ENCODE results near the gene AACS.

AACS gene

DNA sequence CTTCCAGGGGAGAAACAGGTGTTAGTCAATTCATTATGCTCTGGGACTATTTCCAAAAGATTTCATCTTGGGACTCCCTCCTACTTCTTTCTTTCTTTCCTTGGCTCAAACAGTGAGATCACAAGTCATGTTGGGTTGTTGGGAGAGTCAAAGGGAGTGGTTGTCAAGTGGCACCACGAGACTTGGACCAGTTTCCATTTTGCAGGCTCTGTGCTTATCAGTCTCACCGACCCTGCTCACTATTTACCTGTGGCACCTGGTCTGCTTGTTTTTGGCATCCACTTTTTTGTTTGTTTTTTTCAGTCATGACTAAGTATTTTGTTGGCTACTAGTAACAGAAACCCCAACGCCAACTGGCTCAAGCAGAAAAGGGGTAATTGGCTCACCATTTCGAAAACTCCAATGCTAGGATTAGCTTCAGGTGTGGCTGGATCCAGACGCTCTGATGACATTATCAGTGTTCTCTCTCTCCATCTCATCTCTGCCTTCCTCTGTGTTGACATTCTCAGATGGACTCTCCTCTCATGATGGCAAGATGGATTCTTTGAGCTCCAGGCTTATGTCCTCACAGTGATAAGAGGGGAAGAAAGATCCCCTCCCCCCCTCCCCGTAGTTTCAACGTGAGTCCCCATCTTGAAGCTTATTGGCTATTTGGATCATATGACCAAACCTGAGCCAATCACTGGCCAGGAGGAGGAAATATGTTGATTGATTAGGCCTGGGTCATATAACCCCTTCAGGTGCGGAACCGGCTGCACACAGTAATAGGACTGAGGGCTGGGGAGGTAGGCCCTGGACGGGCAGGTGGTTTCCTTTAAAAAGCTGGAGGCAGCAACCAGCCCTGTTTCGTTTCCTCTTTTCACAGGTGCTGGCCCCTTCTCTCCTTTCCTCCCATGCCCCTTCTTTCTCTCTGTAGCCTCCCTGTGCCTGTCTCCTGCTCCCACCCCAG lies 84.2 kb downstream of the AACS start:
- Histone ChIP-seq H3K4me1 (ENCODE audit: control insufficient read depth, insufficient read depth, low read length) (no peaks in the 10 kb centered on the region), H3K27ac (ENCODE audit: extremely low read depth, low read depth, low read length) (no peak overlapping the region), H3K4me3 (ENCODE audit: low read depth, low read length) (no peak overlapping the region), H3K9me3 (ENCODE audit: control insufficient read depth, insufficient read depth, low read depth, low read length) (no peaks in the 10 kb centered on the region), H3K36me3 (ENCODE audit: control insufficient read depth in 2 of 2, insufficient read depth in 1 of 2, low read length in 2 of 2) (no peaks in the 10 kb centered on the region)
- no peak for TF ChIP-seq ZBTB21 (tag by site-specific recombination; IDR thresholded peaks at IDR 0.05)
- TF ChIP-seq ZNF292 (tag by site-specific recombination; IDR thresholded peaks at IDR 0.05; ENCODE audit: borderline replicate concordance, low read depth), result no peak
- no peak for TF ChIP-seq ZNF175 (tag by site-specific recombination; IDR thresholded peaks at IDR 0.05)
- TF ChIP-seq SCRT1 (tag by site-specific recombination; IDR thresholded peaks at IDR 0.05; ENCODE audit: borderline replicate concordance), result no peak
- no peak for TF ChIP-seq ZNF610 (tag by site-specific recombination; IDR thresholded peaks at IDR 0.05; ENCODE audit: borderline replicate concordance)
- no peak for TF ChIP-seq ZNF157 (tag by site-specific recombination; IDR thresholded peaks at IDR 0.05)
- no peak for TF ChIP-seq ZNF155 (tag by site-specific recombination; IDR thresholded peaks at IDR 0.05)
- TF ChIP-seq, protein P1, sequence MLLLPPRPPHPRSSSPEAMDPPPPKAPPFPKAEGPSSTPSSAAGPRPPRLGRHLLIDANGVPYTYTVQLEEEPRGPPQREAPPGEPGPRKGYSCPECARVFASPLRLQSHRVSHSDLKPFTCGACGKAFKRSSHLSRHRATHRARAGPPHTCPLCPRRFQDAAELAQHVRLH (tag by site-specific recombination; IDR thresholded peaks at IDR 0.05), result no peak
- TF ChIP-seq SCRT2 (tag by site-specific recombination; IDR thresholded peaks at IDR 0.05), result no peak
- TF ChIP-seq ZFP37 (tag by site-specific recombination; IDR thresholded peaks at IDR 0.05), result no peak
- TF ChIP-seq ZNF335 (tag by site-specific recombination; conservative IDR thresholded peaks at IDR 0.05), result no peak
- TF ChIP-seq ZNF549 (tag by site-specific recombination; IDR thresholded peaks at IDR 0.05), result no peak
- TF ChIP-seq, protein P2, sequence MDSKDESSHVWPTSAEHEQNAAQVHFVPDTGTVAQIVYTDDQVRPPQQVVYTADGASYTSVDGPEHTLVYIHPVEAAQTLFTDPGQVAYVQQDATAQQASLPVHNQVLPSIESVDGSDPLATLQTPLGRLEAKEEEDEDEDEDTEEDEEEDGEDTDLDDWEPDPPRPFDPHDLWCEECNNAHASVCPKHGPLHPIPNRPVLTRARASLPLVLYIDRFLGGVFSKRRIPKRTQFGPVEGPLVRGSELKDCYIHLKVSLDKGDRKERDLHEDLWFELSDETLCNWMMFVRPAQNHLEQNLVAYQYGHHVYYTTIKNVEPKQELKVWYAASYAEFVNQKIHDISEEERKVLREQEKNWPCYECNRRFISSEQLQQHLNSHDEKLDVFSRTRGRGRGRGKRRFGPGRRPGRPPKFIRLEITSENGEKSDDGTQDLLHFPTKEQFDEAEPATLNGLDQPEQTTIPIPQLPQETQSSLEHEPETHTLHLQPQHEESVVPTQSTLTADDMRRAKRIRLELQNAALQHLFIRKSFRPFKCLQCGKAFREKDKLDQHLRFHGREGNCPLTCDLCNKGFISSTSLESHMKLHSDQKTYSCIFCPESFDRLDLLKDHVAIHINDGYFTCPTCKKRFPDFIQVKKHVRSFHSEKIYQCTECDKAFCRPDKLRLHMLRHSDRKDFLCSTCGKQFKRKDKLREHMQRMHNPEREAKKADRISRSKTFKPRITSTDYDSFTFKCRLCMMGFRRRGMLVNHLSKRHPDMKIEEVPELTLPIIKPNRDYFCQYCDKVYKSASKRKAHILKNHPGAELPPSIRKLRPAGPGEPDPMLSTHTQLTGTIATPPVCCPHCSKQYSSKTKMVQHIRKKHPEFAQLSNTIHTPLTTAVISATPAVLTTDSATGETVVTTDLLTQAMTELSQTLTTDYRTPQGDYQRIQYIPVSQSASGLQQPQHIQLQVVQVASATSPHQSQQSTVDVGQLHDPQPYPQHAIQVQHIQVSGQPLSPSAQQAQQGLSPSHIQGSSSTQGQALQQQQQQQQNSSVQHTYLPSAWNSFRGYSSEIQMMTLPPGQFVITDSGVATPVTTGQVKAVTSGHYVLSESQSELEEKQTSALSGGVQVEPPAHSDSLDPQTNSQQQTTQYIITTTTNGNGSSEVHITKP (tag by site-specific recombination; IDR thresholded peaks at IDR 0.05), result no peak
- no peak for TF ChIP-seq ZSCAN16 (tag by site-specific recombination; IDR thresholded peaks at IDR 0.05)
- no peak for TF ChIP-seq YY2 (tag by site-specific recombination; IDR thresholded peaks at IDR 0.05)
- no peak for TF ChIP-seq ZNF473 (tag by site-specific recombination; IDR thresholded peaks at IDR 0.05)
- no peak for TF ChIP-seq ZNF302 (tag by site-specific recombination; IDR thresholded peaks at IDR 0.05; ENCODE audit: low read depth)
- no peak for TF ChIP-seq ZNF37A (tag by site-specific recombination; IDR thresholded peaks at IDR 0.05)
- no peak for TF ChIP-seq ZNF121 (tag by site-specific recombination; IDR thresholded peaks at IDR 0.05)
- POLR2A ChIA-PET, result interaction anchor here (0.7 kb wide), 1 partner anchor 155 kb away, joined by 4 read pairs; no protein-coding TSS in a partner anchor
- CTCF ChIA-PET, result no interaction called here

DNA sequence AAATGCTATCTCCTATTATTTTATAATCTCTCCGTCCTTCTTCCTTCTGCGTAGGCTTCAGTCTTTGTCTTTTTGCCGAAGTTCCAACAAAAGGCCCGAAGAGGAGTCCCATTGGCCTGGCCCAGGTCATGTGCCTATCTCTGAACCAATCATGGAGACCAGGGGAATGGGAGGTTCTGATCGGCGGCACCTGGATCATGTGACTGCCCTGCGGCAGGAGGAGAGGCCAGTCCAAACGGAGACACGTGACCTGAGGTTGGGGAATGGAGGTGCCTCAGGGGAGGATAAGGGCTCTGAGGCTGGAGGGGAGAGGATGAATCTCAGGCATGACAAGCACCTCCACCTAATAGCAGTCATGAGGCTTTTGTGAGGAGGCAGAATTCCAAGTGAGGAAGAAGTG lies 86.0 kb downstream of the AACS start:
- no peaks in the 10 kb centered on the region for H3K36me3 ChIP-seq (ENCODE audit: control insufficient read depth in 2 of 2, insufficient read depth in 1 of 2, low read length in 2 of 2)
- POLR2A ChIA-PET, result no interaction called here
- CTCF ChIA-PET, result no interaction called here
- no peak overlapping the region for H3K4me3 ChIP-seq (ENCODE audit: low read depth, low read length)
- H3K4me1 ChIP-seq (ENCODE audit: control insufficient read depth, insufficient read depth, low read length), result no peaks in the 10 kb centered on the region
- H3K9me3 ChIP-seq (ENCODE audit: control insufficient read depth, insufficient read depth, low read depth, low read length), result no peaks in the 10 kb centered on the region
- H3K27ac ChIP-seq (ENCODE audit: extremely low read depth, low read depth, low read length), result no peak overlapping the region
- TF ChIP-seq ZNF544 (tag by site-specific recombination; IDR thresholded peaks at IDR 0.05) (no peak), WT1 (tag by site-specific recombination; IDR thresholded peaks at IDR 0.05) (no peak), ZNF768 (tag by site-specific recombination; IDR thresholded peaks at IDR 0.05) (no peak)
